Measurements from ENCODE around the gene NOS1AP. TPM values are rescaled to one million over a fixed set of nuclear protein-coding genes. Genes with fewer than 3 reads are reported as not detected.

The NOS1AP gene
- polyA plus RNA-seq, 1 of the 3 experiments (the other 2 are of a cell fraction), result 0.03 TPM

- no peak for TF ChIP-seq CTCF (IDR thresholded peaks at IDR 0.05)
These were observed 284.2 kb downstream of the NOS1AP start (continued) for GRCh38 chr1:162353702-162354101.

DNA sequence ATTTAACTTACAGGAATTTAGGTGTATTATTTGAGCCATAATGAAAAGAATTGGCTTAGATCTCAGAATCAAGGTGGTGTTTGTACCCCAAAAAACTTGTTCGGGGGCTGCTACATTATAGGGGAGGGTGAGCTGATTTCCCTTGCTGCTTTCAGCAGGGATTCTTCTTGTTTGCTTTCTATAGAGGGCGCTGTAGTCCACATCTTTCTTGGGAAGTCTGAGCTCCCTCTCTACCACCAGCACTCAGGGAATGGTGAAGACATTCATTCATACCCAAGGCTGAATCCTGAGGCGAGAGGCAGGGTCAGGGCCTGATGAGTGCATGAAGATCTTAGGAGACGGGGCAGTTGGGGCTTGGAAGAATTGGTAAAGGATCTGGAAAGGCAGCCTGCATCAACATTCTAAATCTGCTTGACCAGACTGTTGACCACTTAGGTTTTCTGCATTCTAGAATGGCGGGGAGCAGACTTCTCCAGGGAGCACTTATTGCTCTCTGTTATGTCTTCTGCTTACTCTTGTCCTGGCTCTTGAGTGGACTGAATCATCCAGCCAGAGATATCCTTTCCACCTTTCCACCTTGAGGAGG is 288.3 kb downstream of the NOS1AP start:
- H3F3A ChIP-seq (replicated peaks; ENCODE audit: insufficient read depth), result no peaks in the 10 kb centered on the region
- peak; percentile 60 for DNase-seq
- H3K27ac ChIP-seq (ENCODE audit: low read depth in 2 of 2, low read length in 1 of 2), result no peak overlapping the region
- 33% methylated on average over 4 of the region's 5 CpGs for WGBS (ENCODE audit: low lambda C conversion rate)
- H3K4me1 ChIP-seq (ENCODE audit: control insufficient read depth in 1 of 2, insufficient read depth in 2 of 2, low read depth in 1 of 2, low read length in 1 of 2), result no peaks in the 10 kb centered on the region
- CTCF ChIA-PET, result interaction anchor here (0.5 to 5.0 kb wide), 24 partner anchors 9 to 815 kb away, joined by 3 to 63 read pairs (median 4); partner anchors contain the start of genes C1orf226 and SPATA46
- H3K36me3 ChIP-seq (replicated peaks in 1 of 2; ENCODE audit: control insufficient read depth in 1 of 2, insufficient read depth in 2 of 2, low read length in 1 of 2), result no peaks in the 10 kb centered on the region
- H3K9ac ChIP-seq, result no peak overlapping the region
- TF ChIP-seq FOXM1 (IDR thresholded peaks at IDR 0.05; ENCODE audit: low read depth) (no peak), RAD21 (IDR thresholded peaks at IDR 0.05; ENCODE audit: low read length) (peak; percentile 71), NRF1 (IDR thresholded peaks at IDR 0.05; ENCODE audit: low read depth, low read length) (no peak), YY1 (IDR thresholded peaks at IDR 0.05; ENCODE audit: low read depth) (no peak), FOSL2 (IDR thresholded peaks at IDR 0.05; ENCODE audit: borderline replicate concordance, low read depth) (no peak), SMC3 (IDR thresholded peaks at IDR 0.05; ENCODE audit: low read depth, low read length) (peak; percentile 40), CTCF (IDR thresholded peaks at IDR 0.05) (peak; percentile 59)
- no peaks in the 10 kb centered on the region for H3K9me3 ChIP-seq
- H3K4me2 ChIP-seq, result no peak overlapping the region
- no peaks in the 10 kb centered on the region for H3K79me2 ChIP-seq (ENCODE audit: insufficient read depth)
- H3K4me3 ChIP-seq (ENCODE audit: low read depth in 2 of 2, low read length in 1 of 2), result peak overlapping the region in 1 of 2 experiments; percentile 34; a peak in 1 of 4 replicates
- no peaks in the 10 kb centered on the region for H4K20me1 ChIP-seq (ENCODE audit: insufficient read depth)
- no peaks in the 10 kb centered on the region for H3K9me2 ChIP-seq
- POLR2A ChIA-PET, result no interaction called here
- H3K27me3 ChIP-seq (ENCODE audit: insufficient read depth), result no peaks in the 10 kb centered on the region
- no peak overlapping the region for H2AFZ ChIP-seq (ENCODE audit: low read depth)

DNA sequence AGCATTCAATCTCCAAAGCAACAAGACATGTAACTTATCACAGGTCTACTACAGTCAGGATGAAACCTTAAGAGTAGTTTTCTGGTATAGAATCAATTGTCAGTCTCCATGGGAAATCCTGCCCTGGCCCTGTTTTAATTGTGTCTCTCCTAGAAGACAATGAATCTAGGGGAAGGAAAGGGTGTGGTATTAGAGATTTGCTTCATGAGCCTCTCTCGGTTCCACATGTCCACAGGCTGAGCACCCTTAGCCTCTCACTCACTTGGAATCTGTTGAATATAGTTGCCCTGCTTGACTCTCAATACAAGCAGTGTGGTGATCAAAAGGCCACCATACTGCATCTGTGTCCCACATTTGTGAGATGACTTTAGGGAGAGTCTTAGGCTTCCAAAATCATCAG is 289.4 kb downstream of the NOS1AP start:
- ChIA-PET POLR2A (no interaction called here), CTCF (interaction anchor here (0.7 to 0.9 kb wide), 2 partner anchors 13 to 303 kb away, joined by 3 read pairs; no protein-coding TSS in a partner anchor)
- no peak overlapping the region for H3K27ac ChIP-seq (ENCODE audit: low read depth in 2 of 2, low read length in 1 of 2)
- TF ChIP-seq, protein P1, sequence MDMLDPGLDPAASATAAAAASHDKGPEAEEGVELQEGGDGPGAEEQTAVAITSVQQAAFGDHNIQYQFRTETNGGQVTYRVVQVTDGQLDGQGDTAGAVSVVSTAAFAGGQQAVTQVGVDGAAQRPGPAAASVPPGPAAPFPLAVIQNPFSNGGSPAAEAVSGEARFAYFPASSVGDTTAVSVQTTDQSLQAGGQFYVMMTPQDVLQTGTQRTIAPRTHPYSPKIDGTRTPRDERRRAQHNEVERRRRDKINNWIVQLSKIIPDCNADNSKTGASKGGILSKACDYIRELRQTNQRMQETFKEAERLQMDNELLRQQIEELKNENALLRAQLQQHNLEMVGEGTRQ (IDR thresholded peaks at IDR 0.05; ENCODE audit: borderline replicate concordance, low read depth, low read length), result no peak
- no peak for TF ChIP-seq NRF1 (IDR thresholded peaks at IDR 0.05; ENCODE audit: low read depth, low read length)
- H3K4me2 ChIP-seq, result no peak overlapping the region
- H3K9ac ChIP-seq, result no peak overlapping the region
- H3F3A ChIP-seq (replicated peaks; ENCODE audit: insufficient read depth), result no peaks in the 10 kb centered on the region
- no peaks in the 10 kb centered on the region for H3K4me1 ChIP-seq (ENCODE audit: control insufficient read depth in 1 of 2, insufficient read depth in 2 of 2, low read depth in 1 of 2, low read length in 1 of 2)
- H3K4me3 ChIP-seq (ENCODE audit: low read depth in 2 of 2, low read length in 1 of 2), result no peak overlapping the region
- no peak overlapping the region for H2AFZ ChIP-seq (ENCODE audit: low read depth)
- no peaks in the 10 kb centered on the region for H3K79me2 ChIP-seq (ENCODE audit: insufficient read depth)
- no peaks in the 10 kb centered on the region for H4K20me1 ChIP-seq (ENCODE audit: insufficient read depth)
- DNase-seq, result no peak
- WGBS (ENCODE audit: low lambda C conversion rate), result 50% methylated on average over 1 of the region's 1 CpG
- no peaks in the 10 kb centered on the region for H3K9me3 ChIP-seq
- no peaks in the 10 kb centered on the region for H3K36me3 ChIP-seq (replicated peaks in 1 of 2; ENCODE audit: control insufficient read depth in 1 of 2, insufficient read depth in 2 of 2, low read length in 1 of 2)
- H3K27me3 ChIP-seq (ENCODE audit: insufficient read depth), result no peaks in the 10 kb centered on the region
- H3K9me2 ChIP-seq, result no peaks in the 10 kb centered on the region

Data from SK-N-SH (cell line).